ENCODE results near the gene OAF. TPM values are rescaled to one million over a fixed set of nuclear protein-coding genes. Genes with fewer than 3 reads are reported as not detected.
"Not testable (repeated sequence)": the region's sequence is repeated elsewhere in the genome, so short reads cannot be mapped to it uniquely, and the experiment has no call there.

The OAF gene
- total and polyA plus RNA-seq, 5 experiments from 2014 or later: 3.6 to 8.0 (median 5.3) TPM

DNA sequence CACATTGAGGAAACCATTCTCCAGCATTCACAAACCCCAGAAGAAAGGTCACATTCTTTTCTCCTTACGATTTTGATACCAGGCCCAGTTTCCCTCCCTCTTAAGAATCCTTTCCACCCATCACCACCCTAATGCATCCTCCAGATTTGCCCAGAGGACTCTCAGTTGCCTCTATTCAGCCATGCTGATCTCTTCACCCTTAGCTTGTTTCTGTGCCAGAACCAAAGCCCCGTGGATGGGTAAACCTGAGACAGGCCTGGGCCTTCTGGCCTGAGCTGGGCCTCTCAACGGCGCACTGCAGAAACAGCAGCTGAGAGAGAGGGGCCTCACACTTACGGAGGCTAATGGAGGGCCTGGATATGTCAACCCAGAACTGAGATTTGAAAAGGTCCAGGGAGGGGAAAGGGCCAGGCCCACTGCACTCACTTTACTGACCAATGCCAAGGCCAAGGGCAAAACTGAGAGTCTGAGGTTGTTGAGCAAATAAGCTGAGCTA, 32.2 kb upstream of the OAF start:
- no peaks in the 10 kb centered on the region for H3K9me3 Mint-ChIP-seq
- H3K36me3 Mint-ChIP-seq: no peaks in the 10 kb centered on the region
- ATAC-seq: no peak
- peaks cover 0 to 4% (median 2%) of the 10 kb centered on the region in 4 donors for H3K4me1 Mint-ChIP-seq
- H3K27ac Mint-ChIP-seq: no peak overlapping the region
- no peak overlapping the region for H3K4me3 Mint-ChIP-seq
- peaks cover 0 to 18% (median 4%) of the 10 kb centered on the region in 5 donors for H3K27me3 Mint-ChIP-seq
- DNase-seq: no peak
- POLR2A ChIA-PET: no interaction called here

DNA sequence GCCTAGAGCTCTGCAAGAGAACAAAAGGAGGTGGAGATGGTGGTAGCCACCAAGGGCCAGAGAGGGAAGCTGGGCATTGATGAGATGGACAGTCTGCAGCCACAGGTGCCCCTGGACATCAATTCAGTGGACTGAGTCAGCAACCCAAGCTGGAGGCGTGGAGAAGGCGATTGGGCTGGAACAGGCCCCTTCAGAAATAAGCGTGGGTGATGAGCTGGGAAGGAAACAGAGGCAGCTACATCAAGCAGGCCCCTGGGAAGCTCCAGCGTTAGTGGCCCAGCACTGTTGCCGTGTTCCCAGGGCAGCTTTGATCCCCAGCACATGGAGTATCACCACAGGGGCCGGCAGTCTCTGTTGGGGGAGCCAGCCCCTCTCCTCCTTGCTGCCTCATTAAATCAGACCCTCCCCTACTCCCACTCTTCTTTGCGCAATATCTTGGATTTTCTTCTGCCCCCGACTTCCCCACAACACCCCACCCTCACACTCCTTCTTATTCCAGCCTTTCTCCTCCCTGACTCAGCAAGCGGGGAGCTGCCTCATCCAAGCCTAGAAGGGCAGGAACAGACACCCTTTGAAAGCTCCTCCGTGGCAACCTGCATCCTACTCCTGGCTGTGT, 31.7 kb upstream of the OAF start:
- POLR2A ChIA-PET: no interaction called here
- H3K9me3 Mint-ChIP-seq: no peaks in the 10 kb centered on the region

DNA sequence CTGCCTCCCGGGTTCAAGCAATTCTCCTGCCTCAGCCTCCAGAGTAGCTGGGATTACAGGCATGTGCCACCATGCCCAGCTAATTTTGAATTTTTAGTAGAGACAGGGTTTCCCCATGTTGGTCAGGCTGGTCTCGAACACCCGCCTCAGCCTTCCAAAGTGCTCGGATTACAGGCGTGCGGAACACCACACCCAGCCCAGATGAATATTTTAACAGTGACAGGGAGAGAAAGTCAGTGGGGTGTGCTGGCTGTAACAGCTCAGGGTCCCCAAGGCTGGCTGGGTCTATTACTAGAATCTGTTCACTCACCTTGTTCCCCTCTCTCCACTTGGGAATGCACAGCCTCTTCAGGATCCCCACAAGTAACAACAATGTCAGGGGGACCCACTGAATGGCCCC, 30.8 kb upstream of the OAF start:
- H3K4me1 Mint-ChIP-seq, H3K4me3 Mint-ChIP-seq, DNase-seq, H3K9me3 Mint-ChIP-seq, POLR2A ChIA-PET, ATAC-seq, H3K27ac Mint-ChIP-seq, H3K27me3 Mint-ChIP-seq, H3K36me3 Mint-ChIP-seq: not testable (repeated sequence)

More for the DNA sequence above, 31.7 kb upstream of the OAF start:
- H3K27me3 Mint-ChIP-seq: peaks cover 0 to 12% (median 4%) of the 10 kb centered on the region in 5 donors
- peaks cover 0 to 4% (median 2%) of the 10 kb centered on the region in 4 donors for H3K4me1 Mint-ChIP-seq
- no peak overlapping the region for H3K27ac Mint-ChIP-seq
- peaks cover 0 to 2% (median 0%) of the 10 kb centered on the region in 3 donors for H3K36me3 Mint-ChIP-seq
- DNase-seq: no peak
- H3K4me3 Mint-ChIP-seq: no peak overlapping the region
- no peak for ATAC-seq

DNA sequence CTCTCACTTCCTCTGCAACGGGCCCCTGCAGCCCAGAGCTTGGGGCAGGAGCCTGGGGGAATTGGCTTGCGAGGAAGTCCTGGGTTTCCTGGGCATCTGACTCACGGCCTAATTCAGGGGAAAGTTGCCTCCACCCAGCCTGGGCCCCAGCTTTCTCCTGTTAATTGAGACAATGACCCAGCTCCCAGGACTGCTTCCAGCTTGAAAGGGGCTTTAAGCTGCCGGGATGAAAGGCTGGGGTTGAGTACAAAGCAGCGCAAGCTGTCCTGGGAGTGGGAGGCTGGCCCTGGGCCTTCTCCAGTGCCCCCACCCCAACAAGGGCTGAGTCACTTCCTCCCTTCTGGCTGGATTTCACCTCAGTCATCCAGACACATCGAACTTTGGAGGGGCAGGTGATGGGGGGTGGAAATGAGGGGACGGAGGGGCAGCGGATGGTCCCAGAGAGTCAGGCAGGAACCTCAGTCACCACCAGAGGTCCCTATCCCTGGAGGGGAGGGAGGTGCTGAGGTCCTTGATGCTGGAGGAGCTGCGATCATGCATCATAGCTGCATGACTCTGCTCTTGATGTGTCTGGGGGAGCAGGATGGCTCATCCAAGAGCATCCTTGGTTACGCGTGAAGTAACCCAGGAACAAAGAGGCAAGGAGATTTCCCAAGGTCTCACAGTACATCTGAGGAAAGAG, 30.1 kb upstream of the OAF start:
- Mint-ChIP-seq H3K4me1 (peaks cover 0 to 4% (median 2%) of the 10 kb centered on the region in 4 donors), H3K36me3 (peaks cover 0 to 2% (median 0%) of the 10 kb centered on the region in 3 donors), H3K27me3 (peaks cover 3 to 8% (median 4%) of the 10 kb centered on the region in 5 donors), H3K4me3 (no peak overlapping the region), H3K27ac (no peak overlapping the region), H3K9me3 (no peaks in the 10 kb centered on the region)
- POLR2A ChIA-PET: no interaction called here
- DNase-seq (no peak), ATAC-seq (no peak)

DNA sequence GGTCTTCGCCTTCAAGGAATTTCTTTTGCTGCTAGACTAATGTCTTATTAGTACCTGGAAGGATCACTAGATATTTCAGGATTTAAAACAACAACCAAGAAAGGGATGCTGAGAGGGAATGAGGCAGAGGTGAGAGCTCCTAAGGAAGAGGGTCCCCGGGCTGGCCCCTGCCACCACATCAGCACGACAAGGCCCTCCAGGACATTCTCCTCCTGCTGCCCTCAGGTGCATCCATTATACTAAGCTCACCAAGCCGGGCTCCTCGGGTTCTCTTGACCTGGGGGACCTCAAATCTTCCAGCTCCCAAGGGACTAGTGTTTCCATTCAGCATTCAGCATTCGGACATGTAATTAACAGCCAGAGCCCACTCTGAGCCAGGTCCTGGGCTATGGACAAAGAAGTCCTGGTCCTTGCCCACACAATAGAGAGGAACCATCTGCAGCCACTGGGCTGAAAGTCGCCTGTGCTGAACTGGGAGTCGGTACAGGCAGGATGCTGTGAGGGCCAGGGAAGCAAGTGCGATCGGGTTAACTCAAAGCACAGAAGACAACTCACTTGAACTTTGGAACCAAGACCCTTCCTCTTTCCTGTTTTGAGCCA, 29.4 kb upstream of the OAF start:
- Mint-ChIP-seq H3K9me3 (no peaks in the 10 kb centered on the region), H3K36me3 (peaks cover 0 to 2% (median 0%) of the 10 kb centered on the region in 3 donors), H3K27me3 (peaks cover 3 to 8% (median 6%) of the 10 kb centered on the region in 5 donors), H3K27ac (no peak overlapping the region), H3K4me3 (no peak overlapping the region), H3K4me1 (peaks cover 0 to 4% (median 2%) of the 10 kb centered on the region in 4 donors)
- POLR2A ChIA-PET: no interaction called here
- ATAC-seq (no peak), DNase-seq (no peak)

DNA sequence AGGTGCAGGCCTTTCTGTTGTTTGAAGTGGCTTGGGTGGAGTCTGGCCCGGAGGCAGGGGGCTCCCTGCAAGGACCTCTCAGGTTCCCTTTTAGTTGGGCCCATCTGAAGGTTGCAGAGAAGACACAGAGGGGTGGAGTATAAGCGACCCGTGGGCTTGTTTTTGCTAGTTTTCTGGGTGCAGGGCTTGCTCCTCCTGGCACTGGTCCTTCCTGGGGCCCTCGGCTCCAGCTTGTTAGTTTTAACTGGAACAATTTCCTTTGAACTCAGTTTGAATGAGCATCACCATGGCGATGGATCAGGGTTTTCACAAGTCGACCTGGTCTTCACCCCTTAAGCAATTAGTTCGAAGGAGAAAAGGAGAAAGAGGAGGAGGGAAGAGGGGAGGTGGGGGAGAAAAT, 28.5 kb upstream of the OAF start:
- no peak overlapping the region for H3K4me3 Mint-ChIP-seq
- DNase-seq (no peak), ATAC-seq (no peak)
- no peak overlapping the region for H3K27ac Mint-ChIP-seq
- H3K36me3 Mint-ChIP-seq: peaks cover 0 to 2% (median 0%) of the 10 kb centered on the region in 3 donors
- POLR2A ChIA-PET: no interaction called here
- H3K27me3 Mint-ChIP-seq: peaks cover 3 to 13% (median 9%) of the 10 kb centered on the region in 5 donors
- H3K4me1 Mint-ChIP-seq: peaks cover 0 to 6% (median 2%) of the 10 kb centered on the region in 4 donors
- no peaks in the 10 kb centered on the region for H3K9me3 Mint-ChIP-seq

DNA sequence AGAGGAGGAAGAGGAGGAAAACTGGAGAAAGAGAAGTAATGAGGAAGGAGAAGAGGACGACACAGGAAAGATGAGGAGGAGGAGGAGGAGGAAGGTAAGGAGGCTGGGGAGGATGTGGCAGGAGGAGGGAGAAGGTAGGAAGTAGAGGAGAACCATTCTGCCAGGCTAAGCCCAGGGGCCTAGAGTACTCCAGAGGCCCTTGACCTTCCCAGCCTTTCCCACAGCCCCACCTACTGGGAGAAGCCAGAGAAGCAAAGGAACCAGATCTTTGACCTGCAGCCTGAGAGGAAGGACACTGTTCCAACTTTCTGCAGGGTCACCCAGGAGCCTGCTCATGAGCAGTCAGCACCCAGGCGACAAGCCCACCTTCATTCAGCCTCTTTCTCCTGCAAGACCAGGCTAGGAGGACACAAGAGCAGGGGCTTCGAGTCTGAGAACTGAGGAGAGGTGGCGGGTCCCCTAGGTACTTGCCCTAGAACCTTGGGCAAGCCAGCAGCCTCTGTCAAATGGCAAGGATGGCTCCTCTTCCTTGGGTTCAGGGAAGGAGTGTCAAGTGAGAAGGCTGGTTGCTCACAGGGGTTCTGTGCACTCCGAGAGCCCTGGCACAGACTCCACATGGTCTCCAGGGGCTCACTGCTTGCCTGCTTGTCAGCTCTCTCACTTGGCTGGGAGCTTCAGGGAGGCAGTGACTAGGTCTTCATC, 27.9 kb upstream of the OAF start:
- no peak overlapping the region for H3K4me3 Mint-ChIP-seq
- POLR2A ChIA-PET: no interaction called here
- H3K27me3 Mint-ChIP-seq: peaks cover 3 to 13% (median 9%) of the 10 kb centered on the region in 5 donors
- no peaks in the 10 kb centered on the region for H3K9me3 Mint-ChIP-seq
- ATAC-seq: no peak
- H3K27ac Mint-ChIP-seq: no peak overlapping the region
- H3K4me1 Mint-ChIP-seq: peaks cover 0 to 6% (median 2%) of the 10 kb centered on the region in 4 donors
- H3K36me3 Mint-ChIP-seq: peaks cover 0 to 2% (median 0%) of the 10 kb centered on the region in 3 donors
- no peak for DNase-seq

DNA sequence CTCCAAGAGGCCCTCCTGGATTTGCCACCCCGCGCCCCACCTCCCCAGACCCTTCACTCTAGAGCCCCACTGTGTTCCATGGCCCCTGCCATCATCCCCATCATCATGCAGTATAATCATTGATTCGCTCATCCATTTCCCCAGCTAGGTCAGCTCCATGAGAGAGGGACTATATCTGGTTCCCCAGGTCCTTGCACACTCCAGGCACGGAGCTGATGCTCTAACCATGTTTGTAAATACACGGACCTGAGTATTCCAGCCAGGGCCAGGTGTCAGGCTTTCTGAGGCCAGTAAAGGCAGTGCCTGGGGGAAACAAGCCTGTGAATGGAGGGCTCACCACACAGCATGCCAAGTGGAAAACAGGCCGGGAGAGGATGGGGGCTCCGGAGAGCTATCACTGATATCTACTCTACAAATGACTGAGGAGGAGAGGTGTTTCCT, 27.1 kb upstream of the OAF start:
- no peaks in the 10 kb centered on the region for H3K9me3 Mint-ChIP-seq
- no peak for DNase-seq

DNA sequence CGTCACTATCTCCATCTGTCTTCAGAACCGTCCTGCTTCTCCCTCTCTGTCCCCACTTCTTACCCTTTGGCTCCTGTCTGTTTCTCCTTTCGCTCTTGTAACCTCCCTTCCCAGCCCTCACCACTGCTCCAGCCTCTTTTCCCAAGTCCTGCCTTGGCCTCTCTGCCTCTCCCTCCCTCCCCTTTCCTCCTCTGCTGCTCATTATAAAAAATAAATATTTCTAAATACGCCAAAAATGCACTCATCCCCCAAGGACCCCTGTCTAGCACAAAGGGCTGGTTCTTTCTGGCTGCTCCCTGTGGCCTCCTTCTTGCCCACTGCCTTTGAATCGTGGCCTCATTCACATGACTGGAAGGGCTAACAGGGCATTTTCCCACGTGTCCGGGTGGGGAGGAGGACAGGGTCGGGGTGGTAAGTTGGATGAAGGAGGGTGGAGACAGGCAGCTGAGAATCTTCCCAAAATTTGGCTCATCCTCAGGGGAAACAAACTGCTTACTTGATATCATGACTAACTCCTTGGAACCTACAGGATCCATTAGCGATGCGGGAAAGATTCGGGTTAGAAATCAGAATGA, 26.4 kb upstream of the OAF start:
- no peak for ATAC-seq
- DNase-seq: no peak
- peaks cover 3 to 13% (median 9%) of the 10 kb centered on the region in 5 donors for H3K27me3 Mint-ChIP-seq
- no peak overlapping the region for H3K4me3 Mint-ChIP-seq
- peaks cover 0 to 2% (median 0%) of the 10 kb centered on the region in 3 donors for H3K36me3 Mint-ChIP-seq
- POLR2A ChIA-PET: no interaction called here
- H3K9me3 Mint-ChIP-seq: no peaks in the 10 kb centered on the region
- no peak overlapping the region for H3K27ac Mint-ChIP-seq
- peaks cover 0 to 6% (median 2%) of the 10 kb centered on the region in 4 donors for H3K4me1 Mint-ChIP-seq

More for the DNA sequence above, 27.1 kb upstream of the OAF start:
- Mint-ChIP-seq H3K27ac (peak overlapping the region in 1 of 10 donors; percentile 39), H3K36me3 (peaks cover 0 to 2% (median 0%) of the 10 kb centered on the region in 3 donors), H3K4me1 (peaks cover 0 to 6% (median 2%) of the 10 kb centered on the region in 4 donors), H3K27me3 (peaks cover 3 to 13% (median 9%) of the 10 kb centered on the region in 5 donors), H3K4me3 (no peak overlapping the region)
- no peak for ATAC-seq
- POLR2A ChIA-PET: no interaction called here

DNA sequence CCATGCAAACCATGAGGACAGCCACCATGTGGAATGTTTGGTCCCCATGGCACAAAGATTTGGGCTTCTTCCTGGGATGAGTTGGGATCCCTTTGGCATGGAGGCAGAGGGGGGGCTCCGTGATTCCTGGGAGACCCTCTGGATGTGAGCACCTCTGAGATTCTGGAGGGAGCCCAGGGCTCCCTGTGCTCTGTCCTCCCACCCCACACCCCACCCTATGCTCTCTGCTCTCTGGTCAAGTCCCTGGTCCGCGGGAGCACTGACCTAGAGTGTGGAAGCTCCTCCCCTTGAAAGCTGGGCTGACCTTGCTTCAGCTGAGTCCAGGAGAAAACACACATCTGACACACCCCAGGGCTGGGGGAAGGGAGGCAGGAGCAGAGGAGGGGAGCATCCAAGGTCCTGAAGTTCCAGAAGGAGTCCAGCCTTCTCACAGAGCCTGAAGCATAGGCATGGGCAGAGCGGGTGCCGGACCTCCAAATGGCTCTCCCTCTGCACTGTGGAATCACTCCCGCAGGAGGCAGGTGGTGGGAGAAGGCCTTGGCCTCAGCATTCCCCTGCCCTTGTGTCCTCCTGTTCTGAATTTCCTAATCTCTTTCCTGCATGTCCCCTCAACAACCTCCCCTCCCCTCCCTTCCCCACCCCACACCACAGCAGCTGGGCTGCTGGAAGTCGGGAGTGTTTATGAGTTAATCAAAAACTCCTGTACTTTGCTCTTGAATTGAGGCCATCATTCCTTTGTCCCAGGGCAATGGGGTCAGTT, 25.7 kb upstream of the OAF start:
- H3K27ac Mint-ChIP-seq: no peak overlapping the region
- no peak for DNase-seq
- H3K27me3 Mint-ChIP-seq: peaks cover 3 to 13% (median 8%) of the 10 kb centered on the region in 5 donors
- H3K4me1 Mint-ChIP-seq: peaks cover 0 to 6% (median 2%) of the 10 kb centered on the region in 4 donors
- ATAC-seq: no peak
- POLR2A ChIA-PET: no interaction called here
- H3K9me3 Mint-ChIP-seq: no peaks in the 10 kb centered on the region
- peaks cover 0 to 2% (median 0%) of the 10 kb centered on the region in 3 donors for H3K36me3 Mint-ChIP-seq
- H3K4me3 Mint-ChIP-seq: no peak overlapping the region

DNA sequence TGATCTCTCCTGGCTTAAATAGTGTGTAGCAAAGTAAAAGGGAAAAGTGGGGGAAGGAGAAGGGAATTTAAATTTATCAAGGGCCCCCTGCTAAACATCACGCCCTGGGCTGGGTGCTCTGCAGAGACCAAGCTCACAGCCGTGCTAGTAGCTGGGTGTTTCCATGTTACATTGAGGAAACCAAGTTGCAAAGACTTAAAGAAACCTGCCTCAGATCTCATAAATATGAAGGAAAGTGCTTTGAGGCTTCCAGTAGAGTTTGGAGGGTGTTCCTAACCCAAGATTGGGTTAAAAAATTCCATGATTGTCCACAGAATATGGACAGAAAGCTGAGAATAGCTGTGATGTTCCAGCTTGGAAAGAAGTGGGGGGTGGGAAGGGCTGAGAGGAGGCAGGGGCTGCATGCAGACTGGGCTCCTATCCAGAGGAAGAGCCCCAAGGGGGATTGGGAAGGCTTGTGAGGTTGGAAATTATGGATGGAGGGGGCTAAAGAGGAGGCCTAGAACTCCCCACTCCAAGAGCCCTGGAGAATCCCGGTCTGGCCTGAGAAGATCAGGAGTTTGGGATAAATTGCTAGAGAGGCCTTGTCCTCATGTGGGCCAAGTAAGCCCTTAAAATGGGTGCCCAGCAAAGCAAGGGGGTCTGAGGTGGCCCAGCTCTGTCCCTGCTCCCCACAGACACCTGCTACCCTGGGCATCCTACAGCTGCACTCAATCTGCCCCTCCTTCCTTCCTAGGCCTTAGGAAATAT, 25.0 kb upstream of the OAF start:
- Mint-ChIP-seq H3K4me1 (peaks cover 0 to 6% (median 2%) of the 10 kb centered on the region in 4 donors), H3K27ac (peak overlapping the region in 1 of 10 donors; percentile 40), H3K27me3 (peaks cover 3 to 13% (median 8%) of the 10 kb centered on the region in 5 donors), H3K36me3 (peaks cover 0 to 2% (median 0%) of the 10 kb centered on the region in 3 donors), H3K9me3 (no peaks in the 10 kb centered on the region), H3K4me3 (no peak overlapping the region)
- no peak for ATAC-seq
- POLR2A ChIA-PET: no interaction called here
- DNase-seq: no peak

All from naive thymus-derived CD8-positive, alpha-beta T cell (primary cell).